ENCODE data around the gene SCN2B. TPM values are rescaled to one million over a fixed set of nuclear protein-coding genes. Genes with fewer than 3 reads are reported as not detected.

Gene SCN2B
- total RNA-seq, 1 experiment from 2014 or later: 0.20 TPM

- DNase-seq (ENCODE audit: low spot score) (no peak), ATAC-seq (no peak)
- Mint-ChIP-seq H3K27me3 (ENCODE audit: low read depth) (peaks cover 73% of the 10 kb centered on the region), H3K9me3 (no peaks in the 10 kb centered on the region), H3K4me1 (peaks cover 40% of the 10 kb centered on the region), H3K36me3 (no peaks in the 10 kb centered on the region), H3K27ac (no peak overlapping the region), H3K4me3 (no peak overlapping the region)
- POLR2A ChIA-PET: no interaction called here
- CTCF ChIA-PET: interaction anchor here (0.6 to 9.0 kb wide), 4 partner anchors 10 to 51 kb away, joined by 3 to 153 read pairs (median 5); no protein-coding TSS in a partner anchor
- TF ChIP-seq GRHL2 (CRISPR knock-in tag; IDR thresholded peaks at IDR 0.05; ENCODE audit: insufficient replicate concordance, severe bottlenecking): no peak
- no peak for TF ChIP-seq ZNF281 (CRISPR knock-in tag; IDR thresholded peaks at IDR 0.05)
- no peak for TF ChIP-seq ZNF416 (CRISPR knock-in tag; IDR thresholded peaks at IDR 0.05)
- TF ChIP-seq RORB (CRISPR knock-in tag; IDR thresholded peaks at IDR 0.05): no peak
- TF ChIP-seq TEAD1 (CRISPR knock-in tag; IDR thresholded peaks at IDR 0.05): no peak
- no peak for TF ChIP-seq TP53 (CRISPR knock-in tag; IDR thresholded peaks at IDR 0.05)
- TF ChIP-seq ARID4B (CRISPR knock-in tag; IDR thresholded peaks at IDR 0.05; ENCODE audit: borderline replicate concordance): no peak
- no peak for TF ChIP-seq OVOL2 (CRISPR knock-in tag; IDR thresholded peaks at IDR 0.05; ENCODE audit: borderline replicate concordance)
- no peak for TF ChIP-seq ERG (CRISPR knock-in tag; IDR thresholded peaks at IDR 0.05)
Measured at GRCh38 chr11:118147502-118147901, 28.9 kb downstream of the SCN2B start.

GRCh38 chr11:118146554-118146953 lies 29.9 kb downstream of the SCN2B start:
- POLR2A ChIA-PET: no interaction called here
- Mint-ChIP-seq H3K27ac (no peak overlapping the region), H3K27me3 (ENCODE audit: low read depth) (peaks cover 68% of the 10 kb centered on the region), H3K9me3 (no peaks in the 10 kb centered on the region), H3K4me1 (peaks cover 37% of the 10 kb centered on the region), H3K4me3 (peak overlapping the region; percentile 70), H3K36me3 (no peaks in the 10 kb centered on the region)
- CTCF ChIA-PET: interaction anchor here (1.1 to 9.0 kb wide), 7 partner anchors 17 to 149 kb away, joined by 3 to 153 read pairs (median 3); no protein-coding TSS in a partner anchor
- TF ChIP-seq ATF6 (CRISPR knock-in tag; IDR thresholded peaks at IDR 0.05): no peak
- TF ChIP-seq STAT6 (CRISPR knock-in tag; conservative IDR thresholded peaks at IDR 0.05; ENCODE audit: low read depth): no peak
- no peak for TF ChIP-seq NFATC4 (CRISPR knock-in tag; IDR thresholded peaks at IDR 0.05)
- no peak for TF ChIP-seq TP53 (CRISPR knock-in tag; IDR thresholded peaks at IDR 0.05)
- no peak for TF ChIP-seq ZNF396 (CRISPR knock-in tag; IDR thresholded peaks at IDR 0.05; ENCODE audit: borderline replicate concordance)
- no peak for TF ChIP-seq ERG (CRISPR knock-in tag; IDR thresholded peaks at IDR 0.05)
- no peak for TF ChIP-seq E2F4 (CRISPR knock-in tag; IDR thresholded peaks at IDR 0.05; ENCODE audit: borderline replicate concordance, low read depth)
- no peak for TF ChIP-seq ETV6 (CRISPR knock-in tag; IDR thresholded peaks at IDR 0.05)
- TF ChIP-seq ZNF317 (CRISPR knock-in tag; IDR thresholded peaks at IDR 0.05; ENCODE audit: borderline replicate concordance, low read depth): no peak
- DNase-seq (ENCODE audit: low spot score) (no peak), ATAC-seq (no peak)

All from WTC11 (cell line).